Neuronal stem cell (in vitro differentiated cells): ENCODE results near the gene LDAF1.

Experiments
- DNase-seq: peaks from one replicate; pipeline ENCODE4 v3.0.0-alpha.2; 2013; ENCODE audit warnings: low spot score
- H2AFZ ChIP-seq: one replicate; pipeline ENCODE4 v1.6.1; 2013; ENCODE audit warnings: mild to moderate bottlenecking, low read length, inconsistent platforms
- H2AK5ac ChIP-seq: 2 replicates; pipeline ENCODE4 v1.6.1; 2013; ENCODE audit warnings: low read depth, mild to moderate bottlenecking, inconsistent platforms, low read length, moderate library complexity, mixed read lengths
- H2BK120ac ChIP-seq: 2 replicates; pipeline ENCODE4 v1.6.1; 2013; ENCODE audit warnings: low read depth, mild to moderate bottlenecking, inconsistent platforms, low read length, moderate library complexity, mixed read lengths
- H2BK12ac ChIP-seq: one replicate; pipeline ENCODE4 v1.6.1; 2013; ENCODE audit warnings: low read length, inconsistent platforms
- H2BK15ac ChIP-seq: 2 replicates; pipeline ENCODE4 v1.6.1; 2013; ENCODE audit warnings: mild to moderate bottlenecking, low read length, inconsistent platforms, mixed read lengths
- H2BK5ac ChIP-seq: one replicate; pipeline ENCODE4 v1.6.1; 2013; ENCODE audit warnings: inconsistent platforms, mild to moderate bottlenecking, low read length, moderate library complexity
- H3K14ac ChIP-seq: one replicate; pipeline ENCODE4 v1.6.1; 2013; ENCODE audit warnings: low read length, inconsistent platforms
- H3K18ac ChIP-seq: 2 replicates; pipeline ENCODE4 v1.6.1; 2013; ENCODE audit warnings: low read length, inconsistent platforms
- H3K23ac ChIP-seq: 2 replicates; pipeline ENCODE4 v1.6.1; 2013; ENCODE audit warnings: low read depth, mild to moderate bottlenecking, mixed read lengths, low read length, inconsistent platforms; ENCODE audit not compliant: poor library complexity
- H3K27ac ChIP-seq: replicated peaks from 3 replicates; pipeline ENCODE4 v1.5.1; 2013; ENCODE audit warnings: low read length, inconsistent platforms
- H3K27me3 ChIP-seq, 3 experiments: 2 replicates each; pipeline ENCODE4 v1.6.1; 2013; ENCODE audit warnings: low read length in 3 of 3, mild to moderate bottlenecking in 2 of 3, inconsistent platforms in 1 of 3, low read depth in 1 of 3, mixed read lengths in 1 of 3, moderate library complexity in 1 of 3; ENCODE audit not compliant: control insufficient read depth in 3 of 3, insufficient read depth in 3 of 3
- H3K36me3 ChIP-seq, 2 donors: replicated peaks in 1 of 2; 2 replicates each; pipeline ENCODE4 v1.6.1; 2013; ENCODE audit warnings: low read length in 2 of 2; ENCODE audit not compliant: control insufficient read depth in 2 of 2, insufficient read depth in 2 of 2
- H3K4ac ChIP-seq: 2 replicates; pipeline ENCODE4 v1.6.1; 2013; ENCODE audit warnings: inconsistent platforms, mild to moderate bottlenecking, low read length, moderate library complexity
- H3K4me1 ChIP-seq, 2 donors: 1 replicate in 1 of 2; 2 replicates in 1 of 2; pipeline ENCODE4 v1.6.1; 2013; ENCODE audit warnings: low read length in 2 of 2, low read depth in 1 of 2; ENCODE audit not compliant: control insufficient read depth in 2 of 2, insufficient read depth in 1 of 2
- H3K4me2 ChIP-seq: one replicate; pipeline ENCODE4 v1.6.1; 2013; ENCODE audit warnings: mild to moderate bottlenecking, low read length, inconsistent platforms; ENCODE audit not compliant: insufficient read depth, poor library complexity, severe bottlenecking
- H3K4me3 ChIP-seq, 2 donors: 2 replicates each; pipeline ENCODE4 v1.5.1; 2013; ENCODE audit warnings: low read length in 2 of 2, mild to moderate bottlenecking in 2 of 2, inconsistent platforms in 1 of 2, moderate library complexity in 1 of 2
- H3K79me1 ChIP-seq: one replicate; pipeline ENCODE4 v1.6.1; 2013; ENCODE audit warnings: low read depth, mild to moderate bottlenecking, inconsistent platforms, low read length, moderate library complexity
- H3K9ac ChIP-seq: one replicate; pipeline ENCODE4 v1.6.1; 2013; ENCODE audit warnings: mild to moderate bottlenecking, low read depth, low read length, inconsistent platforms; ENCODE audit not compliant: poor library complexity
- H3K9me3 ChIP-seq, 2 donors: replicated peaks in 1 of 2; 2 replicates each; pipeline versions ENCODE3 to v1.6.1; 2013; ENCODE audit warnings: low read length in 2 of 2, mild to moderate bottlenecking in 2 of 2, inconsistent platforms in 1 of 2, low read depth in 1 of 2, mixed read lengths in 1 of 2, moderate library complexity in 1 of 2; ENCODE audit not compliant: control insufficient read depth in 2 of 2, insufficient read depth in 1 of 2
- H4K8ac ChIP-seq: one replicate; pipeline ENCODE4 v1.6.1; 2013; ENCODE audit warnings: low read depth, mild to moderate bottlenecking, inconsistent platforms, low read length, moderate library complexity
- H4K91ac ChIP-seq: one replicate; pipeline ENCODE4 v1.6.1; 2013; ENCODE audit warnings: low read length, low read depth, mild to moderate bottlenecking, inconsistent platforms; ENCODE audit not compliant: poor library complexity
- WGBS, 2 donors: extraction: QIAGEN DNeasy Blood & Tissue Kit; methylation state at CpG; one replicate each; pipeline ENCODE4 v1.1.7; 2013; ENCODE audit warnings: missing lambda C conversion rate in 2 of 2, mixed read lengths in 1 of 2; ENCODE audit not compliant: insufficient read length in 2 of 2, insufficient replicate concordance in 1 of 2; ENCODE audit errors: extremely low coverage in 2 of 2; 5-methylcytosine and 5-hydroxymethylcytosine counted together

The LDAF1 gene

GRCh38 chr16:21172650-21173049, 14.2 kb downstream of the LDAF1 start:
- Histone ChIP-seq H3K18ac (no peak overlapping the region), H2BK15ac (no peak overlapping the region), H3K36me3 (peaks cover 13 to 71% of the 10 kb centered on the region in 2 donors), H4K91ac (no peak overlapping the region), H3K4ac (no peak overlapping the region), H2BK5ac (no peak overlapping the region), H3K27me3 (no peaks in the 10 kb centered on the region), H4K8ac (peak overlapping the region; percentile 86), H3K9ac (no peak overlapping the region), H3K4me3 (no peak overlapping the region), H2BK12ac (no peak overlapping the region), H3K23ac (no peak overlapping the region), H2BK120ac (no peak overlapping the region), H2AFZ (no peak overlapping the region), H3K27ac (no peak overlapping the region), H2AK5ac (no peak overlapping the region), H3K14ac (no peak overlapping the region), H3K9me3 (no peaks in the 10 kb centered on the region), H3K79me1 (no peaks in the 10 kb centered on the region), H3K4me2 (no peak overlapping the region), H3K4me1 (no peaks in the 10 kb centered on the region)
- WGBS, 2 donors, result no CpG with 5 or more reads among the region's 3 CpGs
- no peak for DNase-seq

GRCh38 chr16:21175397-21175796, 16.9 kb downstream of the LDAF1 start:
- Histone ChIP-seq H3K4me1 (no peaks in the 10 kb centered on the region), H4K8ac (no peak overlapping the region), H3K27ac (no peak overlapping the region), H2BK12ac (no peak overlapping the region), H3K27me3 (no peaks in the 10 kb centered on the region), H3K23ac (no peak overlapping the region), H2AFZ (no peak overlapping the region), H2BK120ac (no peak overlapping the region), H3K36me3 (peaks cover 21 to 88% of the 10 kb centered on the region in 2 donors), H3K79me1 (no peaks in the 10 kb centered on the region), H2BK15ac (no peak overlapping the region), H3K4me3 (no peak overlapping the region), H3K9ac (no peak overlapping the region), H4K91ac (no peak overlapping the region), H2BK5ac (no peak overlapping the region), H3K4ac (no peak overlapping the region), H2AK5ac (no peak overlapping the region), H3K14ac (no peak overlapping the region), H3K4me2 (no peak overlapping the region), H3K9me3 (peaks cover 0 to 7% of the 10 kb centered on the region in 2 donors), H3K18ac (no peak overlapping the region)
- no peak for DNase-seq
- WGBS, 2 donors, result no CpG with 5 or more reads among the region's 1 CpG

GRCh38 chr16:21179126-21179982, 20.9 kb downstream of the LDAF1 start:
- H3K79me1 ChIP-seq, result no peaks in the 10 kb centered on the region
- H3K23ac ChIP-seq, result no peak overlapping the region
- H3K14ac ChIP-seq, result no peak overlapping the region
- no peak overlapping the region for H2AFZ ChIP-seq
- no peak overlapping the region for H3K18ac ChIP-seq
- no peaks in the 10 kb centered on the region for H3K4me1 ChIP-seq
- H3K4ac ChIP-seq, result no peak overlapping the region
- no peak overlapping the region for H2AK5ac ChIP-seq
- no peak overlapping the region for H3K9ac ChIP-seq
- peaks cover 22 to 75% of the 10 kb centered on the region in 2 donors for H3K36me3 ChIP-seq
- no peak for DNase-seq
- no peak overlapping the region for H4K91ac ChIP-seq
- no peak overlapping the region for H4K8ac ChIP-seq
- H3K4me3 ChIP-seq, result no peak overlapping the region
- no peak overlapping the region for H2BK120ac ChIP-seq
- no peak overlapping the region for H3K27ac ChIP-seq
- no peak overlapping the region for H2BK15ac ChIP-seq
- no peak overlapping the region for H3K4me2 ChIP-seq
- H3K27me3 ChIP-seq, result no peaks in the 10 kb centered on the region
- no peak overlapping the region for H2BK5ac ChIP-seq
- no CpG with 5 or more reads among the region's 13 CpGs for WGBS, 2 donors
- H2BK12ac ChIP-seq, result no peak overlapping the region
- peaks cover 4 to 24% of the 10 kb centered on the region in 2 donors for H3K9me3 ChIP-seq

- no peak overlapping the region for H3K14ac ChIP-seq
- H3K79me1 ChIP-seq, result no peaks in the 10 kb centered on the region
- no peak overlapping the region for H3K4me2 ChIP-seq
- H3K4me3 ChIP-seq, result no peak overlapping the region
- DNase-seq, result no peak
- no peak overlapping the region for H2AK5ac ChIP-seq
- H3K36me3 ChIP-seq, result peaks cover 22 to 69% of the 10 kb centered on the region in 2 donors
- H3K18ac ChIP-seq, result no peak overlapping the region
- H3K27ac ChIP-seq, result no peak overlapping the region
- no peak overlapping the region for H4K8ac ChIP-seq
- H3K9me3 ChIP-seq, result peaks cover 4 to 24% of the 10 kb centered on the region in 2 donors
- H3K23ac ChIP-seq, result no peak overlapping the region
- no peak overlapping the region for H2AFZ ChIP-seq
- H2BK5ac ChIP-seq, result no peak overlapping the region
- H3K4me1 ChIP-seq, result no peaks in the 10 kb centered on the region
- WGBS, 2 donors, result no CpG with 5 or more reads among the region's 3 CpGs
- no peaks in the 10 kb centered on the region for H3K27me3 ChIP-seq
- H4K91ac ChIP-seq, result no peak overlapping the region
- H2BK120ac ChIP-seq, result no peak overlapping the region
- no peak overlapping the region for H2BK12ac ChIP-seq
- H3K4ac ChIP-seq, result no peak overlapping the region
- no peak overlapping the region for H3K9ac ChIP-seq
- H2BK15ac ChIP-seq, result no peak overlapping the region
Measured at GRCh38 chr16:21179983-21180365, 21.5 kb downstream of the LDAF1 start.
